GM10266 (cell line): Measurements from ENCODE around the gene SLC37A1.

Experiments
- DNase-seq: peaks from one replicate; pipeline ENCODE4 v3.0.0; 2012; ENCODE audit errors: extremely low spot score
- TF ChIP-seq, protein P1 (sequence below): IDR thresholded peaks from 2 replicates; pipeline ENCODE4 v1.5.1; 2012; ENCODE audit warnings: mild to moderate bottlenecking, low read depth; ENCODE audit not compliant: control insufficient read depth, insufficient read depth; ENCODE audit errors: missing control alignments

The SLC37A1 gene

DNA sequence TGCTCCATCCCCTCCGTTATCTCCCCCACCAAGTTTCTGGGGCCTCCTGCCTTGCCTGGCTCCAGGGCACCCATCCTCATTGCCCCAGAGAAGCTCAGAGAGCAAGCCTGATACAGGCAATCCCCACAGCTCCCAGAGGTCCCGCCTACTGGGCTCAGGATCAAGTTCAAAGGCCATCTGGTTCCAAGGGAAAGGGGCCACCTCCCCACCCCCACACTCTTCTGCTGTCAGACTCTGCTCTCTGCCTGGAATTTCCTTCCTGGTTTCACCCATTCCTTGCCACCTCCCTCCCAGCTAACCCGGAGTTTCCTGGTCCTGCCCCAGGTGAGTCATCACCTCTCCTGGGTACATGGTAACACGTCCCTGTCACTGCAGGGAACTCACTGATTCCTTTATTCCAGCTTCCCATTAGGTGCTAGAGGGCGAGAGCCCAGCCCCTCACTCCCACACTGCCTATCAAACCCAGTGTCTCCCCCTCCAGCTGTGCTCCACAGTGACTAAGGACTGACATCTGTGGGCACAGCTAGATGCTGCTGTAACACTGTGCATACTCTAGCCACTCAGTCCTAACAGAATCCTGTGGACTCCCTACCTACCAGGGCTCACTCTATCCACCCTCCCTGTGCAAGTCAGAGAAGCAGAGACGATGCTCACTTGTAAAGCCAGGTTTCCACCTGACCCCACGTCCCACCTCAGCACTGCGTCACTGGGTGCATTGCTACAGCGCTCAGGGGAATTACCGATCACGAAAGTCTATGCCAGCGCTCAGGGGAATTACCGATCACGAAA, 39.4 kb upstream of the SLC37A1 start:
- TF ChIP-seq, protein P1, sequence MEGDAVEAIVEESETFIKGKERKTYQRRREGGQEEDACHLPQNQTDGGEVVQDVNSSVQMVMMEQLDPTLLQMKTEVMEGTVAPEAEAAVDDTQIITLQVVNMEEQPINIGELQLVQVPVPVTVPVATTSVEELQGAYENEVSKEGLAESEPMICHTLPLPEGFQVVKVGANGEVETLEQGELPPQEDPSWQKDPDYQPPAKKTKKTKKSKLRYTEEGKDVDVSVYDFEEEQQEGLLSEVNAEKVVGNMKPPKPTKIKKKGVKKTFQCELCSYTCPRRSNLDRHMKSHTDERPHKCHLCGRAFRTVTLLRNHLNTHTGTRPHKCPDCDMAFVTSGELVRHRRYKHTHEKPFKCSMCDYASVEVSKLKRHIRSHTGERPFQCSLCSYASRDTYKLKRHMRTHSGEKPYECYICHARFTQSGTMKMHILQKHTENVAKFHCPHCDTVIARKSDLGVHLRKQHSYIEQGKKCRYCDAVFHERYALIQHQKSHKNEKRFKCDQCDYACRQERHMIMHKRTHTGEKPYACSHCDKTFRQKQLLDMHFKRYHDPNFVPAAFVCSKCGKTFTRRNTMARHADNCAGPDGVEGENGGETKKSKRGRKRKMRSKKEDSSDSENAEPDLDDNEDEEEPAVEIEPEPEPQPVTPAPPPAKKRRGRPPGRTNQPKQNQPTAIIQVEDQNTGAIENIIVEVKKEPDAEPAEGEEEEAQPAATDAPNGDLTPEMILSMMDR, result peak; percentile 25
- DNase-seq, result peak; percentile 33

- TF ChIP-seq, protein P1, result no peak
- DNase-seq, result no peak
Observed at GRCh38 chr21:42475036-42475435, 38.6 kb upstream of the SLC37A1 start.

GRCh38 chr21:42475526-42476387, 37.9 kb upstream of the SLC37A1 start:
- no peak for DNase-seq
- TF ChIP-seq, protein P1, result no peak

DNA sequence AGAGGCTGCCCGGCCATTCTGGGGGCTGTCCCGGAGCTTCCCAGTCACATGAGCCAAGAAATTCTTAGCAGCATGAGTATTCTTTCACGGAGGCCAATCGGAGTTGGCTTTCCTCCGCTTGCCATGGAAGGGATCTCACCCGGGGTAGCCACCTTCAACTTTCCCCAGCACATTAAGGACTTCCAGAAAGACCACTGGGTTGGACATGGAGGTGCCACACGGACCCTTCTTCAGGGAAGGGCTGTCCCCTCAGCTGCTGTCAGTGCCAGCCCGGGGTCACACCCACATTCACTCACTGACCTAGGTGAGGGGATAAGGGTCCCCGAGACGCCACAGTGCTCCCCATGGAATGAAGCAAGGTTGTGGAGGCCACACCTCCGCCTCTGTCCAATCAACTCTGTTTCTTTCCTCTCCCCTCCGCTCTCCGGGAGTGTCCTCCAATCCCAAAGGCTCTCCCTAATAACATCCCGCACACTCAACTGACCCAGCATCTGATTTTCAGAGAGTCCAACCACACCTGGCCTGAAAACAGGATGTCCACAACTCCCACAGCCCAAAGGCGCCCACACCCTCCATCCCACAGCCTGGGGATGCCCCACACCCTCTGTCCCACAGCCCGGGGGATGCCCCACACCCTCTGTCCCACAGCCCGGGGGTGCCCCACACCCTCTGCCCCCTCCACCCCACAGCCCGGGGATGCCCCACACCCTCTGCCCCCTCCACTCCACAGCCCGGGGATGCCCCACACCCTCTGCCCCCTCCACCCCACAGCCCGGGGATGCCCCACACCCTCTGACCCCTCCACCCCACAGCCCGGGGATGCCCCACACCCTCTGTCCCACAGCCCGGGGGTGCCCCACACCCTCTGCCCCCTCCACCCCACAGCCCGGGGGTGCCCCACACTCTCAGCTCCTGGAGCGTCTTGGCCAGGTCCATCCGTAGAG, 37.0 kb upstream of the SLC37A1 start:
- TF ChIP-seq, protein P1, result no peak
- DNase-seq, result no peak

GRCh38 chr21:42478504-42478903, 35.1 kb upstream of the SLC37A1 start:
- DNase-seq, result no peak
- TF ChIP-seq, protein P1, result no peak

DNA sequence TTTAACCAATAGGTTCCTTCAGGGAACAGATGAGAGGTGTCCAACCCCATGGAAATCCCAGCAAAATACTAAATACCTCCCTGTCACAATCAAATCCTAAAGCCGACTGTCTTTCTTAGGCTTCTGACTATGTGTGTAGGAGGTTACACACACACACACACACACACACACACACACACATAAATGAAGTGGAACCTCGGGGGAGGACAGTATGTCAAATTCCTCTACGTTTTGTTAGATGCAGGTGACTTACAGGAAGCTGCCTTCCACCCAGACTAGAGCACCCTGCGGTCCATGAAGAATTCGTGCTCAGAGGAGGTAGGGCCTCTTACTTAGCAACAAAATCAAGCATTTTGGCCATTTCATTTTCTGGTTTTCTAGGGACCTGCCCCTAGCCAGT, 34.1 kb upstream of the SLC37A1 start:
- TF ChIP-seq, protein P1, result no peak

More for the DNA sequence above, 34.1 kb upstream of the SLC37A1 start:
- DNase-seq, result no peak
